Measurements from ENCODE around the gene KRTAP19-3. TPM values are rescaled to one million over a fixed set of nuclear protein-coding genes. Genes with fewer than 3 reads are reported as not detected.
"Not testable (repeated sequence)": the region's sequence is repeated elsewhere in the genome, so short reads cannot be mapped to it uniquely, and the experiment has no call there.

KRTAP19-3 gene
- not detected for total RNA-seq
- polyA plus RNA-seq, result not detected
- total RNA-seq, result 0 reads per million in 6 experiments

DNA sequence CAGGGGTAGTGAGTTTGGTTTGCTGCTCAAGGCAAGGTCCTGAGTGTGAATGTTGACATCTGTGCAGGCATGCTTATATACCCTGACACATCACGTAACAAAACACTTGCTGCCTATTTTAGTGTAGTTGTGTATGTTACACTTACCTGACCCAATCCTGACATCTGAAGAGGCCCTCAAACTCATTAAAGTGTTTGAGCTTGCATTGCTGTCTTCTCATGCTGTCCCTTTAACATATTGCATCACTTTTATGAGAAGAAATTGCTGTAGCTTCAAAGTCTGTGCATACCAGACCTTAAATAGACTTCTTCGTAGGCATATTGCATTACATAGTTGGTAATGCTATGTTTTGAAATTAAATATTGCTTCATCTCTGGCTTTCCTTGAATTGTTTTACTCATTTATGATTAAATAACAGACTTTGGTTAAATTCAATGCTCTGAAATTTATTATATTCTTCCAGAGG, at the start of gene KRTAP19-3:
KRTAP19-3 (minus strand) TSS at position 51 of the 466 bp plus-strand sequence. CDS start 56 bp downstream, outside the sequence.
- H3K27ac Mint-ChIP-seq, result no peak within 1 kb of the TSS
- H3K36me3 Mint-ChIP-seq, result no peaks in the 10 kb centered on the region
- peaks cover 0 to 10% (median 2%) of the 10 kb centered on the region in 9 donors for H3K9me3 Mint-ChIP-seq
- no peaks in the 10 kb centered on the region for H3K27me3 Mint-ChIP-seq
- no peak for ATAC-seq
- DNase-seq, result no peak
- no peak within 1 kb of the TSS for H3K4me3 Mint-ChIP-seq
- no peaks in the 10 kb centered on the region for H3K4me1 Mint-ChIP-seq
- POLR2A ChIA-PET, result no interaction called here

DNA sequence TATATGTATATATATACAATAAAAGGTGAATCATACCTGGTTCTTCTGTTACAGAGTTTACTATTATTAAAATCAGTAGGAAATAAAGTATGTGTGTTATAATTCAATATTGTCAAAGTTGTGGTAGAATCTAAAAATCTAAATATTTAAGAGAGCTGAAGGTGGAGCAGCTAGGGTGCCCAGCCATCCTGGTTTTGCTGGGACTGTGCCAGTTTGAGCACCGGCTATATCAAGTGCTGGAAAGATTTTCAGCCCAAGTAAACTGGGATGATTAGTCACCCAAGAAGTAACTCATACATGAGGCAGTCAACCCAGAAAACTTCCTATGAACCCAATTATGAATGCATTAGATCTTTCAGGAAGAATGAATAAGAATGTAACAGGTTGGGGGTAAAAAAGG, 27.1 kb upstream of the KRTAP19-3 start:
- no peak overlapping the region for H3K27ac Mint-ChIP-seq
- H3K27me3 Mint-ChIP-seq, result no peaks in the 10 kb centered on the region
- no peaks in the 10 kb centered on the region for H3K4me1 Mint-ChIP-seq
- H3K4me3 Mint-ChIP-seq, result no peak overlapping the region
- peaks cover 0 to 9% (median 0%) of the 10 kb centered on the region in 9 donors for H3K9me3 Mint-ChIP-seq
- POLR2A ChIA-PET, result no interaction called here
- no peak for DNase-seq
- no peaks in the 10 kb centered on the region for H3K36me3 Mint-ChIP-seq
- ATAC-seq, result no peak

DNA sequence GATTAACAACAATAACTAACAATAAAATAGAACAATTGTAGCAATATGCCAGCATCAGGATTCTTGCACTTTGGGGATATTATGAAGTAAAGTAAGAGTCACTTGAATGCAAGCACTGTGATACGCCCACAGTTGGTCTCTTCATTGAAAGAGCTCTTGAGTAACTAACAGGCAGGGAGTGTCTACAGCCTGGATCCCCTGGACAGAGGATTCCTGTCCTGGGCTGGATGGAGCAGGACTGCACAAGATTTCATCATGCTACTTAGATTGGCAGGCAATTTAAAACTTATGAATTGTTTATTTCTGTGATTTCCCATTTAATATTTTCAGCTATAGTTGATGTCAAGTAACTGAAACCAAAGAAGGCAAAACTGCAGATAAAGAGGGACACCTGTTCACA, 23.9 kb upstream of the KRTAP19-3 start:
- POLR2A ChIA-PET, result no interaction called here
- Mint-ChIP-seq H3K4me3 (no peak overlapping the region), H3K4me1 (no peaks in the 10 kb centered on the region), H3K36me3 (no peaks in the 10 kb centered on the region), H3K27ac (no peak overlapping the region), H3K27me3 (no peaks in the 10 kb centered on the region), H3K9me3 (peaks cover 0 to 9% (median 0%) of the 10 kb centered on the region in 9 donors)
- DNase-seq (no peak), ATAC-seq (no peak)

DNA sequence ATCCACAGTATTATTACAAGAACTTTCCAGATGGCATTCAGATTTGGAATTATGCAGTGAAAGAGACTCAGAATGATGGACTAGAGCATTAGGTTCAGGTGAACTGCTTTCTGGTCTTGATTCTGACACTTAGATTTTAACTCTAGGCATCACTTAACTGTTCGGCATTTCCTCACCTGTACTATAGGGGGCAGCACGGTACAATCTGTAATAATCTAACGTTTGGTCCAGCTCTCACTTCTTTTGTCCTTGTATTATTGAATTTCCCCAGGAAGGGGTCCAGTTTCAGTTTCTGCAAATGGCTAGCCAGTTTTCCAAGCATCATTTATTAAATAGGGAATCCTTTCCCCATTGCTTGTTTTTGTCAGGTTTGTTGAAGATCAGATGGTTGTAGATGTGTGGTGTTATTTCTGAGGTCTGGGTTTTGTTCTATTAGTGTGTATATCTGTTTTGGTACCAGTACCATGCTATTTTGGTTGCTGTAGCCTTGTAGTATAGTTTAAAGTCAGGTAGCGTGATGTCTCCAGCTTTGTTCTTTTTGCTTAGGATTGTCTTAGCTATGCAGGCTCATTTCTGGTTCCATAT, 13.9 kb upstream of the KRTAP19-3 start:
- peaks cover 0 to 11% (median 0%) of the 10 kb centered on the region in 9 donors for H3K9me3 Mint-ChIP-seq
- POLR2A ChIA-PET, DNase-seq, H3K4me1 Mint-ChIP-seq, H3K36me3 Mint-ChIP-seq, H3K27ac Mint-ChIP-seq, ATAC-seq, H3K4me3 Mint-ChIP-seq: not testable (repeated sequence)
- H3K27me3 Mint-ChIP-seq, result peaks cover 0 to 40% (median 6%) of the 10 kb centered on the region in 5 donors

DNA sequence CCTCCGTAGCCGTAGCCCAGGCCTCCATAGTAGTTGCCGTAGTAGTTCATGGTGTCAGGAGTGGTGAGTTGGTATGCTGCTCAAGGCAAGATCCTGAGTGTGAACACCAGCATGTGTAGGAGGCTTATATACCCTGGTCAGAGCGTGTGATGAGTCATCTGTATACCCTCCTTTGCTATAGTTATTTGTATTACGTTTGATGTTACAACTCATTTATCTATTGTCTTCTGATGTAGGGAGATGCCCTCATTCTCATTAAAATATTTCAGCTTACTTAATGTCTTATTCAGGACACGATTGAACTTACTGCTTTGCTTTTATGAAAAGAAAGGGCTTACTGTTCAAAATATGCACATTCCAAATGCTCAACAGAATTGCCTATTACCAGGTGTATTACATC, 10.2 kb upstream of the KRTAP19-3 start, which contains the start of gene KRTAP19-5:
KRTAP19-5 (minus strand) TSS at position 101 of the 400 bp plus-strand sequence; CDS start at position 50, 51 bp downstream.
- Mint-ChIP-seq H3K9me3 (peaks cover 0 to 3% (median 0%) of the 10 kb centered on the region in 9 donors), H3K36me3 (no peaks in the 10 kb centered on the region), H3K4me3 (no peak within 1 kb of the TSS), H3K4me1 (no peaks in the 10 kb centered on the region), H3K27me3 (peaks cover 0 to 25% (median 1%) of the 10 kb centered on the region in 5 donors), H3K27ac (no peak within 1 kb of the TSS)
- POLR2A ChIA-PET, result no interaction called here
- DNase-seq, result no peak
- ATAC-seq, result no peak

DNA sequence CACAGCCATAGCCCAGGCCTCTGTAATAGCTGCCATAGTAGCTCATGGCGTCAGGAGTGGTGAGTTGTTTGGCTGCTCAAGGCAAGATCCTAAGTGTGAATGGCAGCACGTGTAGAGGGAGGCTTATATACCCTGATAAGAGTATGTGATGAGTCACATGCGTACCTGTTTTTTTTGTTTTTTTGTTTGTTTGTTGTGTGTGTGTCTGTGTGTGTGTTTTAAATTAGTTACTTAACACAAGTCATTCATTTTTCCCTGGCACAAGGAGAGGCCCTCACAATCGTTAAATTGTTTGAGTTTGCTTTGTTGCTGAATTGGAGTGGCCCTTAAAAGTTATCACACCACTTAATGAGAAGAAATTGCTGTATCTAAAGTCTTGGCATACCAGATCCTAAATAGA, 5.3 kb upstream of the KRTAP19-3 start, which contains the start of gene KRTAP19-4:
KRTAP19-4 (minus strand) TSS at position 101 of the 400 bp plus-strand sequence; CDS start at position 46, 55 bp downstream.
- no peaks in the 10 kb centered on the region for H3K4me1 Mint-ChIP-seq
- DNase-seq (no peak), ATAC-seq (no peak)
- no peak within 1 kb of the TSS for H3K27ac Mint-ChIP-seq
- no peaks in the 10 kb centered on the region for H3K27me3 Mint-ChIP-seq
- no peak within 1 kb of the TSS for H3K4me3 Mint-ChIP-seq
- peaks cover 0 to 4% (median 0%) of the 10 kb centered on the region in 9 donors for H3K9me3 Mint-ChIP-seq
- POLR2A ChIA-PET, result no interaction called here
- no peaks in the 10 kb centered on the region for H3K36me3 Mint-ChIP-seq

DNA sequence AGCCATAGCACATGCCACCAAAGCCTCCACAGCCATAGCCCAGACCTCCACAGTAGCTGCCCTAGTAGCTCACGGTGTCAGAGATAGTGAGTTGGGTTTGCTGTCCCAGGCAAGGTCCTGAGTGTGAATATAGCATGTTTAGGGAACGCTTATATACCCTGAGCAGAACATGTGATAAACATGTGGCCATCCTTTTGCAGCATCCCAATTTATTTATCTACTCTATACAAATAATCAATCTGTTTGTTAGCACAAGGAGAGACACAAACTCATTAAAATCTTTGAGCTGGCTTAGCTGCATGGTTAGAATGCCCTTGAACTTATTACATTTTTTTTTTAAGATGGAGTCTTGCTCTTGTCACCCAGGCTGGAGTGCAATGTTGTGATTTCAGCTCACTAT, 4.5 kb downstream of the KRTAP19-3 start, which contains the start of gene KRTAP19-2:
KRTAP19-2 (minus strand) TSS at position 101 of the 400 bp plus-strand sequence; CDS start at position 13, 88 bp downstream.
- Mint-ChIP-seq H3K9me3 (peaks cover 0 to 18% (median 11%) of the 10 kb centered on the region in 9 donors), H3K4me3 (no peak within 1 kb of the TSS), H3K36me3 (no peaks in the 10 kb centered on the region), H3K4me1 (no peaks in the 10 kb centered on the region), H3K27ac (no peak within 1 kb of the TSS), H3K27me3 (no peaks in the 10 kb centered on the region)
- ATAC-seq (no peak), DNase-seq (no peak)
- POLR2A ChIA-PET, result no interaction called here

DNA sequence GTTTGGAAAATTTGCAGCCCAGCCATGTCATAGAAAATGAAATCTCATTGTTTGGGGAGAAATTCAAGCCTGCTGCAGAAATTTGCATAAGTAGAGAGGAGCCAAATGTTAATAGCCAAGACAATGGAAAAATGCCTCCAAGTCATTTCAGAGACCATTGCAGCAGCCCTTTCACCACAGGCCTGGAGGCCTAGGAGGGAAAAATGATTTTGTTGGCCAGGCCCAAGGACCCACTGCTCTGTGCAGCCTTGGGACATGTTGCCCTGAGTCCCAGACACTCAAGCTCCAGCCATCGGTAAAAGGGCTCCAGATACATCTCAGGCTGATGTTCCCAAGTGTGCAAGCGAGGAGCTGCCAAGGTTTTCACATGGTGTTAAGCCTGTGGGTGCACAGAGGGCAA, 5.6 kb downstream of the KRTAP19-3 start:
- POLR2A ChIA-PET, result no interaction called here

DNA sequence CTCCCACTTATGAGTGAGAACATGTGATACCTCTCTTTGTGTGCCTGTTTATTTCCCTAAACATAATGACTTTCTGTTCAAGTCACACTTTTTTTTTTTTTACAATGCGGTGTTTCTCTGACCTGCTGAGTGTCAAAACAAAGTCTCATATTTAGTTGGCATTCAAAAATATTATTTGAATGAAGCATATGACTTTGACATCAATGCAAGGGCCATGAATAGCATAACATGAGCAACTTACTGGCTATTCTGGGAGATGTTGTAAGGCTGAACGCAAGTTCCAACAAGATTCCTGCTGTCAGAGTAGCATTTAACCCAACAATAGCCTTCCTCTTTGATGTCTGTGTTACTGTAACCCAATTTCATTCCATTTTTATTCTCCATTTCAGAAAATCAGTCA, 9.7 kb downstream of the KRTAP19-3 start:
- H3K9me3 Mint-ChIP-seq, result peaks cover 0 to 15% (median 10%) of the 10 kb centered on the region in 9 donors
- no peaks in the 10 kb centered on the region for H3K4me1 Mint-ChIP-seq
- POLR2A ChIA-PET, result no interaction called here
- ATAC-seq (no peak), DNase-seq (no peak)
- no peak overlapping the region for H3K4me3 Mint-ChIP-seq
- H3K27ac Mint-ChIP-seq, result no peak overlapping the region
- H3K36me3 Mint-ChIP-seq, result no peaks in the 10 kb centered on the region
- no peaks in the 10 kb centered on the region for H3K27me3 Mint-ChIP-seq

More for the DNA sequence above, 5.6 kb downstream of the KRTAP19-3 start:
- H3K4me3 Mint-ChIP-seq, result no peak overlapping the region
- peaks cover 1 to 18% (median 11%) of the 10 kb centered on the region in 9 donors for H3K9me3 Mint-ChIP-seq
- ATAC-seq, result no peak
- H3K27ac Mint-ChIP-seq, result no peak overlapping the region
- H3K4me1 Mint-ChIP-seq, result no peaks in the 10 kb centered on the region
- DNase-seq, result no peak
- H3K36me3 Mint-ChIP-seq, result no peaks in the 10 kb centered on the region
- H3K27me3 Mint-ChIP-seq, result no peaks in the 10 kb centered on the region

DNA sequence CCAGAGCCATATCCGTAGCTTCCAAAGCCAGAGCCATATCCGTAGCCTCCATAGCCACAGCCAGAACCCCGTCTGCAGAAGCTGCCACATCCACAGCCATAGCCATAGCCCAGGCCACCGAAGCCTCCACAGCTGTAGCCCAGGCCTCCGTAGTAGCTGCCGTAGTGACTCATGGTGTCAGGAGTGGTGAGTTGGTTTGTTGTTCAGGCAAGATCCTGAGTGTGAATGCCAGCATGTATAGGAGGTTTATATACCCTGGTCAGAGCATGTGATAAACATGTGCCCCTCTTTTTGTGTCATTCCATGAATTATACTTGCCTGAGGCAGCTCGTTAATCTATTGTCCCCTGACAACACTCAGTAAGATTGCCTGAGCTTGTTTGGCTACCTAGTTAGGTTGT, 11.7 kb downstream of the KRTAP19-3 start, which contains the start of gene KRTAP19-1:
KRTAP19-1 (minus strand) TSS at position 223 of the 400 bp plus-strand sequence; CDS start at position 173, 50 bp downstream.
- H3K27ac Mint-ChIP-seq, result no peak within 1 kb of the TSS
- no peaks in the 10 kb centered on the region for H3K36me3 Mint-ChIP-seq
- H3K4me1 Mint-ChIP-seq, result no peaks in the 10 kb centered on the region
- ATAC-seq (no peak), DNase-seq (no peak)
- POLR2A ChIA-PET, result no interaction called here
- H3K27me3 Mint-ChIP-seq, result no peaks in the 10 kb centered on the region
- H3K9me3 Mint-ChIP-seq, result peaks cover 0 to 4% (median 2%) of the 10 kb centered on the region in 9 donors
- no peak within 1 kb of the TSS for H3K4me3 Mint-ChIP-seq

DNA sequence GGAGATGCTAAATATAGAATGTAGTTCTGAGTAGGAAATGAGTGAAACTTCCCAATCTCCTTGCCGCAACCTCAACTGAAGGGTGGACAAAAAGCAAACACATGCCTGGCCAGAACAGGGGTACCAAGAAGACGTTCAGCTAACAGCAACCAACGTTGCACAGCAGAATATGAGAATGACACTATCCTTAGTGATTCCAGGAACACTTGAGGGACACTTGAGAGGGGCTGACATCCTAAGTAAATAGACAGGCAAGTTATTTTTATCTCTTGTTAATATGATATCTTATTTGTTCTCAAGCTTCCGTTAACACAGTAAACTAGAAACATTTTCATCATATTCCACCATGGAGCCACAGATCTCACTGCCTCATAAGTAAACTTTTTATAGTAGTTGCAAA, 12.6 kb downstream of the KRTAP19-3 start:
- ATAC-seq (no peak), DNase-seq (no peak)
- H3K27ac Mint-ChIP-seq, result no peak overlapping the region
- peaks cover 0 to 2% (median 0%) of the 10 kb centered on the region in 9 donors for H3K9me3 Mint-ChIP-seq
- no peaks in the 10 kb centered on the region for H3K36me3 Mint-ChIP-seq
- peaks cover 0 to 2% (median 0%) of the 10 kb centered on the region in 5 donors for H3K27me3 Mint-ChIP-seq
- H3K4me1 Mint-ChIP-seq, result no peaks in the 10 kb centered on the region
- POLR2A ChIA-PET, result no interaction called here
- H3K4me3 Mint-ChIP-seq, result no peak overlapping the region

DNA sequence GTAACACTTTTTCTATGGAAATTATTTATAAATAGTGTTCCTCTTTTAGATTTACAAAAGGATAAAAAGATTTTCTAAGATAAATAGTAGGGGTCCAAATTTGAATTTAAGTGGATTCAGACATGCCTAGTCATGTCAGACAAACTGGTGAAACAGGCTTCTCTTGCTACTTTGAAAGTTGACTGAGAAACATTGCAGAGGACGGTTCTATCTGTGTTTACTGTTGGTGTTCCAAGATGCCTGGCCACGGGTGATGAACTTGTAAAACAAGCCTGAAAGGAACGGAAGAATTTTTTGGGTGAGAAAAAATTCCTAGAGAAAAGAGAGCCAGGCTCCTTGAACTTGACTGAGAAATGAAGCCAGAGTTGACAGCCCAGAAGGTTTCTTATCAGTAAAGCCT, 13.8 kb downstream of the KRTAP19-3 start:
- Mint-ChIP-seq H3K9me3 (peaks cover 0 to 2% (median 0%) of the 10 kb centered on the region in 9 donors), H3K27me3 (peaks cover 0 to 2% (median 0%) of the 10 kb centered on the region in 5 donors), H3K27ac (no peak overlapping the region), H3K36me3 (no peaks in the 10 kb centered on the region), H3K4me1 (no peaks in the 10 kb centered on the region), H3K4me3 (no peak overlapping the region)
- POLR2A ChIA-PET, result no interaction called here
- DNase-seq (no peak), ATAC-seq (no peak)

DNA sequence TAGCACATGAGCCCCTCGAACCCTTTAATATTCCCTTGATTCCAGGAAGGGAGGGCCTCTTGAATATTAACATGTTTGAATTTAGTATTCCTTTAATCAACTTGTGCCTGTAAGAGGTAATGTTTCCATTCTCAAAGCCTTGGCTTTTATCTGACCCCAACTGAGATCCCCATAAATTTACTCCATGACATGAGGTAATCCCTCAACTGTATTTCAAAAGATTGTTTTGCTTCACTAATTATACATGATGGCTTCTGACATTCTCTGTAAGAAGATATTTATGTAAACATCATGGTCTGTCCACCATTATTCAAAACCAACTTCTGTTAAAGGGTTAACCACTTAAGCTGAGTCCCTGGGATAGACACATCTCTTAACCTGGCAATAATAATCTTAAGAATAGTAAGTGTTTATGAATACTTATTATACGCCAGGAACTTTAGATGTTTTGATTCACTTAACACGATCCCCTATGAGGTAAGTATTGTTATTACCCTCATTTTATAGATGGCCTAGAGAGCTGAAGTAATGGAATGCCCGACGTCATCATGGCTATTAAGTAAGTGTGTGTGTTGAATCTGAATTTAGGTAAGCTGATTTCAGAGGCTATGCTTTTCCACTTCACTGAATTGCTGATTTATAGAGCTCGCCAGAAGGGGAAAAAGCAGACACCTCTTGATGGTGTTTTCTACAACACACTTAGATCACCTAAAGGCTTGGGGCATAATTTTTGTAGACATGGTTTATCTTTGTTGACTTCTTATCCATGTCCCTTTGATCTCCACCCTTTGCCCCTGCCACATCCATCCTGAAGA, 22.7 kb downstream of the KRTAP19-3 start:
- Mint-ChIP-seq H3K4me1 (no peaks in the 10 kb centered on the region), H3K36me3 (no peaks in the 10 kb centered on the region), H3K9me3 (peaks cover 0 to 5% (median 0%) of the 10 kb centered on the region in 9 donors), H3K27ac (no peak overlapping the region), H3K27me3 (peaks cover 2 to 17% (median 4%) of the 10 kb centered on the region in 5 donors), H3K4me3 (no peak overlapping the region)
- ATAC-seq, result no peak
- DNase-seq, result no peak
- POLR2A ChIA-PET, result no interaction called here
